ENCODE results near the gene WASF1.
"Not testable (repeated sequence)": the region's sequence is repeated elsewhere in the genome, so short reads cannot be mapped to it uniquely, and the experiment has no call there.

The WASF1 gene

DNA sequence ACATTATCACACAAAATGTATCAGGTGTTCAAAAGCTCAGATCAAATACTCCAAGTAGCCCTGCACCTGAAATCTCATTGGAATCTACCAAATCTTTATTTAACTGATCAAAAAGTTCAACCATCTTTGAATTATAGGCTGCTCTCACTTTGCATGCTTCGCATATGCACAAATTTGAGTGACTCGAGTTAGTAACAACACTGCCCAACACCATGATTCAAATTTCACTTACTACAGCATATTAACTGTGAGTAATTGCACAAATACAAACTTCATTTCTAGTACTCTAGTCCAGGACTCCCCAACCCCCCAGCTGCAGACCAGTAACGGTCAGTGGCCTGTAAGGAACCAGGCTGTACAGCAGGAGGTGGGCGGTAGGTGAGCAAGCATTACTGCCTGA is 51.1 kb downstream of the WASF1 start:
- no peaks in the 10 kb centered on the region for H3K27me3 ChIP-seq (ENCODE audit: control insufficient read depth in 5 of 5, insufficient read depth in 4 of 5, low read length in 5 of 5)
- no peak overlapping the region for H3K4me3 ChIP-seq (ENCODE audit: low read depth in 1 of 5, low read length in 5 of 5)
- no peaks in the 10 kb centered on the region for H3K36me3 ChIP-seq (ENCODE audit: control insufficient read depth in 5 of 5, insufficient read depth in 5 of 5, low read length in 5 of 5)
- no peak overlapping the region for H3K9ac ChIP-seq (ENCODE audit: low read length in 5 of 5)
- no peaks in the 10 kb centered on the region for H3K4me1 ChIP-seq (ENCODE audit: control insufficient read depth in 5 of 5, insufficient read depth in 5 of 5, low read length in 5 of 5)
- no peaks in the 10 kb centered on the region for H3K9me3 ChIP-seq (ENCODE audit: control insufficient read depth in 5 of 5, low read length in 5 of 5)
- H3K27ac ChIP-seq (ENCODE audit: low read depth, low read length) = no peak overlapping the region

- Histone ChIP-seq H3K27me3 (ENCODE audit: control insufficient read depth in 5 of 5, insufficient read depth in 4 of 5, low read length in 5 of 5) (no peaks in the 10 kb centered on the region), H3K36me3 (ENCODE audit: control insufficient read depth in 5 of 5, insufficient read depth in 5 of 5, low read length in 5 of 5) (peaks cover 0 to 5% (median 0%) of the 10 kb centered on the region in 5 donors), H3K4me3 (ENCODE audit: low read depth in 1 of 5, low read length in 5 of 5) (no peak overlapping the region), H3K4me1 (ENCODE audit: control insufficient read depth in 5 of 5, insufficient read depth in 5 of 5, low read length in 5 of 5) (no peaks in the 10 kb centered on the region), H3K9me3 (ENCODE audit: control insufficient read depth in 5 of 5, low read length in 5 of 5) (no peaks in the 10 kb centered on the region), H3K9ac (ENCODE audit: low read length in 5 of 5) (no peak overlapping the region), H3K27ac (ENCODE audit: low read depth, low read length) (no peak overlapping the region)
These were observed 54.1 kb downstream of the WASF1 start for GRCh38 chr6:110125361-110125760.

- H3K4me1 ChIP-seq (ENCODE audit: control insufficient read depth in 5 of 5, insufficient read depth in 5 of 5, low read length in 5 of 5); H3K27ac ChIP-seq (ENCODE audit: low read depth, low read length); H3K9me3 ChIP-seq (ENCODE audit: control insufficient read depth in 5 of 5, low read length in 5 of 5); H3K36me3 ChIP-seq (ENCODE audit: control insufficient read depth in 5 of 5, insufficient read depth in 5 of 5, low read length in 5 of 5); H3K9ac ChIP-seq (ENCODE audit: low read length in 5 of 5); H3K4me3 ChIP-seq (ENCODE audit: low read depth in 1 of 5, low read length in 5 of 5); H3K27me3 ChIP-seq (ENCODE audit: control insufficient read depth in 5 of 5, insufficient read depth in 4 of 5, low read length in 5 of 5): not testable (repeated sequence)
These were observed 57.8 kb downstream of the WASF1 start for GRCh38 chr6:110121655-110122054.

DNA sequence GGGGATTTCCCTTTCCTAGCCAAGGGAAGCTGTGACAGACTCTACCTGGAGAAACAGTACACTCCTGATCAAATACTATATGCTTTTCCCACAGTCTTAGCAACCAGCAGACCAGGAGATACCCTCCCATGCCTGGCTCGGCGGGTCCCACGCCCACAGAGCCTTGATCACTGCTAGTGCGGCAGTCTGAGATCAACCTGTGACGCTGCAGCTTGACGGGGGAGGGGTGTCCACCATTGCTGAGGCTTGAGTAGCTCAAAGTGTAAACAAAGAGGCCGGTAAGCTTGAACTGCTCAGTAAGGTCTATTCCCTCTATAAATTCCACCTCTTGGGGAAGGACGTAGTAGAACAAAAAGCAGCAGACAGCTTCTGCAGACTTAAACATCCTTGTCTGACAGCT is 63.2 kb downstream of the WASF1 start:
- H3K27me3 ChIP-seq (ENCODE audit: control insufficient read depth in 5 of 5, insufficient read depth in 4 of 5, low read length in 5 of 5) = no peaks in the 10 kb centered on the region
- peaks cover 0 to 3% (median 0%) of the 10 kb centered on the region in 5 donors for H3K36me3 ChIP-seq (ENCODE audit: control insufficient read depth in 5 of 5, insufficient read depth in 5 of 5, low read length in 5 of 5)
- no peaks in the 10 kb centered on the region for H3K4me1 ChIP-seq (ENCODE audit: control insufficient read depth in 5 of 5, insufficient read depth in 5 of 5, low read length in 5 of 5)
- no peak overlapping the region for H3K27ac ChIP-seq (ENCODE audit: low read depth, low read length)
- H3K9ac ChIP-seq (ENCODE audit: low read length in 5 of 5) = no peak overlapping the region
- no peak overlapping the region for H3K4me3 ChIP-seq (ENCODE audit: low read depth in 1 of 5, low read length in 5 of 5)
- H3K9me3 ChIP-seq (ENCODE audit: control insufficient read depth in 5 of 5, low read length in 5 of 5) = no peaks in the 10 kb centered on the region

DNA sequence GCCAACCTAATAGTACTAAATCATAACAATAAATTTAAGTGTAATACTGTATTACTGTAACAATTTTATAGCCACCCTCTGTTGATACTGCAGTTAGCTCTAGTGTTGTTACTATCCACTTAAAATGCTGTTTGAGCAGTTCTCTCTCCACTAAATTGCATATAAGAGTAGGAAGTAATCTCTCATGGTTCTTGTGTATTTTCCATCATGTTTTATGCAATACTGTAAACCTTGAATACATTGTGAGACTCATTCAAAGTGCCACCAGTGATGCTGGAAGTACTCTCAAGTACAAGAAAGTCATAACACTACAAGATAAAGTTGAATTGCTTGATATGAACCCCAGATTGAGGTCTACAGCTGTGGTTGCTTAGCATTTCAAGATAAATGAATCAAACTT is 65.5 kb downstream of the WASF1 start:
- H3K36me3 ChIP-seq (ENCODE audit: control insufficient read depth in 5 of 5, insufficient read depth in 5 of 5, low read length in 5 of 5) = peaks cover 0 to 3% (median 0%) of the 10 kb centered on the region in 5 donors
- no peaks in the 10 kb centered on the region for H3K4me1 ChIP-seq (ENCODE audit: control insufficient read depth in 5 of 5, insufficient read depth in 5 of 5, low read length in 5 of 5)
- H3K9ac ChIP-seq (ENCODE audit: low read length in 5 of 5) = no peak overlapping the region

GRCh38 chr6:110105296-110105695 is 74.2 kb downstream of the WASF1 start:
- no peaks in the 10 kb centered on the region for H3K27me3 ChIP-seq (ENCODE audit: control insufficient read depth in 5 of 5, insufficient read depth in 4 of 5, low read length in 5 of 5)
- H3K27ac ChIP-seq (ENCODE audit: low read depth, low read length) = no peak overlapping the region
- H3K9ac ChIP-seq (ENCODE audit: low read length in 5 of 5) = no peak overlapping the region
- peaks cover 6 to 11% (median 8%) of the 10 kb centered on the region in 5 donors for H3K36me3 ChIP-seq (ENCODE audit: control insufficient read depth in 5 of 5, insufficient read depth in 5 of 5, low read length in 5 of 5)
- no peaks in the 10 kb centered on the region for H3K4me1 ChIP-seq (ENCODE audit: control insufficient read depth in 5 of 5, insufficient read depth in 5 of 5, low read length in 5 of 5)
- H3K4me3 ChIP-seq (ENCODE audit: low read depth in 1 of 5, low read length in 5 of 5) = no peak overlapping the region
- no peaks in the 10 kb centered on the region for H3K9me3 ChIP-seq (ENCODE audit: control insufficient read depth in 5 of 5, low read length in 5 of 5)

More for the DNA sequence above, 65.5 kb downstream of the WASF1 start:
- Histone ChIP-seq H3K27me3 (ENCODE audit: control insufficient read depth in 5 of 5, insufficient read depth in 4 of 5, low read length in 5 of 5) (no peaks in the 10 kb centered on the region), H3K4me3 (ENCODE audit: low read depth in 1 of 5, low read length in 5 of 5) (no peak overlapping the region), H3K9me3 (ENCODE audit: control insufficient read depth in 5 of 5, low read length in 5 of 5) (no peaks in the 10 kb centered on the region), H3K27ac (ENCODE audit: low read depth, low read length) (no peak overlapping the region)

GRCh38 chr6:110103260-110103659 is 76.2 kb downstream of the WASF1 start:
- H3K36me3 ChIP-seq (ENCODE audit: control insufficient read depth in 5 of 5, insufficient read depth in 5 of 5, low read length in 5 of 5) = peaks cover 6 to 11% (median 8%) of the 10 kb centered on the region in 5 donors
- H3K27me3 ChIP-seq (ENCODE audit: control insufficient read depth in 5 of 5, insufficient read depth in 4 of 5, low read length in 5 of 5) = no peaks in the 10 kb centered on the region
- no peaks in the 10 kb centered on the region for H3K9me3 ChIP-seq (ENCODE audit: control insufficient read depth in 5 of 5, low read length in 5 of 5)
- no peaks in the 10 kb centered on the region for H3K4me1 ChIP-seq (ENCODE audit: control insufficient read depth in 5 of 5, insufficient read depth in 5 of 5, low read length in 5 of 5)
- no peak overlapping the region for H3K4me3 ChIP-seq (ENCODE audit: low read depth in 1 of 5, low read length in 5 of 5)
- no peak overlapping the region for H3K9ac ChIP-seq (ENCODE audit: low read length in 5 of 5)
- no peak overlapping the region for H3K27ac ChIP-seq (ENCODE audit: low read depth, low read length)

DNA sequence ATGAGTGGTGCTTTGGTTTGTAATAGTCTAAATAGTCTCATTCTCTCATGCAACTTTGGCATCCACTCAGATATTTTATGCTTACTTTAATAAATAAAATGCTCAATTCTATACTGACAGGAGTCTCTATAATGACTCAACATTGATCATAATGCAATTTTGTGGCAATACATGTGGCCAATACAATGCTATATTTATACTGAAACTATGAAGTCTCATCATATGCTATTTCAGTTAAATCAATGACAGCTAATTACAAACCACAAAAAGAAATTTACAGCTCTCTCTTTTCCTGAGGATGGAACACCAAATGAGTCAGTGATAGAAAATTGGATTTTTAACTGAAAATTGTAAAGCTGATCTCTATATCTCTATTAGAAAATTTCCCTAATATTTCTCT is 77.1 kb downstream of the WASF1 start:
- Histone ChIP-seq H3K4me1 (ENCODE audit: control insufficient read depth in 5 of 5, insufficient read depth in 5 of 5, low read length in 5 of 5) (peaks cover 0 to 6% (median 3%) of the 10 kb centered on the region in 5 donors), H3K27ac (ENCODE audit: low read depth, low read length) (no peak overlapping the region), H3K4me3 (ENCODE audit: low read depth in 1 of 5, low read length in 5 of 5) (no peak overlapping the region), H3K27me3 (ENCODE audit: control insufficient read depth in 5 of 5, insufficient read depth in 4 of 5, low read length in 5 of 5) (no peaks in the 10 kb centered on the region), H3K9me3 (ENCODE audit: control insufficient read depth in 5 of 5, low read length in 5 of 5) (no peaks in the 10 kb centered on the region), H3K36me3 (ENCODE audit: control insufficient read depth in 5 of 5, insufficient read depth in 5 of 5, low read length in 5 of 5) (peaks cover 6 to 11% (median 8%) of the 10 kb centered on the region in 5 donors), H3K9ac (ENCODE audit: low read length in 5 of 5) (no peak overlapping the region)

GRCh38 chr6:110101885-110102284 is 77.6 kb downstream of the WASF1 start:
- Histone ChIP-seq H3K9ac (ENCODE audit: low read length in 5 of 5) (no peak overlapping the region), H3K4me3 (ENCODE audit: low read depth in 1 of 5, low read length in 5 of 5) (no peak overlapping the region), H3K27me3 (ENCODE audit: control insufficient read depth in 5 of 5, insufficient read depth in 4 of 5, low read length in 5 of 5) (no peaks in the 10 kb centered on the region), H3K27ac (ENCODE audit: low read depth, low read length) (no peak overlapping the region), H3K36me3 (ENCODE audit: control insufficient read depth in 5 of 5, insufficient read depth in 5 of 5, low read length in 5 of 5) (peaks cover 6 to 11% (median 8%) of the 10 kb centered on the region in 5 donors), H3K9me3 (ENCODE audit: control insufficient read depth in 5 of 5, low read length in 5 of 5) (no peaks in the 10 kb centered on the region), H3K4me1 (ENCODE audit: control insufficient read depth in 5 of 5, insufficient read depth in 5 of 5, low read length in 5 of 5) (peaks cover 0 to 12% (median 8%) of the 10 kb centered on the region in 5 donors)

- no peak overlapping the region for H3K4me3 ChIP-seq (ENCODE audit: low read depth in 1 of 5, low read length in 5 of 5)
- H3K9me3 ChIP-seq (ENCODE audit: control insufficient read depth in 5 of 5, low read length in 5 of 5) = no peaks in the 10 kb centered on the region
These were observed 80.9 kb downstream of the WASF1 start for GRCh38 chr6:110098511-110099116.

More at GRCh38 chr6:110098511-110099116, 80.9 kb downstream of the WASF1 start:
- H3K27me3 ChIP-seq (ENCODE audit: control insufficient read depth in 5 of 5, insufficient read depth in 4 of 5, low read length in 5 of 5) = no peaks in the 10 kb centered on the region
- no peak overlapping the region for H3K9ac ChIP-seq (ENCODE audit: low read length in 5 of 5)
- H3K4me1 ChIP-seq (ENCODE audit: control insufficient read depth in 5 of 5, insufficient read depth in 5 of 5, low read length in 5 of 5) = peaks cover 0 to 21% (median 11%) of the 10 kb centered on the region in 5 donors
- H3K36me3 ChIP-seq (ENCODE audit: control insufficient read depth in 5 of 5, insufficient read depth in 5 of 5, low read length in 5 of 5) = peaks cover 0 to 6% (median 6%) of the 10 kb centered on the region in 5 donors
- H3K27ac ChIP-seq (ENCODE audit: low read depth, low read length) = no peak overlapping the region
